ENCODE data around the gene STARD3NL.

The STARD3NL gene, protein sequence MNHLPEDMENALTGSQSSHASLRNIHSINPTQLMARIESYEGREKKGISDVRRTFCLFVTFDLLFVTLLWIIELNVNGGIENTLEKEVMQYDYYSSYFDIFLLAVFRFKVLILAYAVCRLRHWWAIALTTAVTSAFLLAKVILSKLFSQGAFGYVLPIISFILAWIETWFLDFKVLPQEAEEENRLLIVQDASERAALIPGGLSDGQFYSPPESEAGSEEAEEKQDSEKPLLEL

DNA sequence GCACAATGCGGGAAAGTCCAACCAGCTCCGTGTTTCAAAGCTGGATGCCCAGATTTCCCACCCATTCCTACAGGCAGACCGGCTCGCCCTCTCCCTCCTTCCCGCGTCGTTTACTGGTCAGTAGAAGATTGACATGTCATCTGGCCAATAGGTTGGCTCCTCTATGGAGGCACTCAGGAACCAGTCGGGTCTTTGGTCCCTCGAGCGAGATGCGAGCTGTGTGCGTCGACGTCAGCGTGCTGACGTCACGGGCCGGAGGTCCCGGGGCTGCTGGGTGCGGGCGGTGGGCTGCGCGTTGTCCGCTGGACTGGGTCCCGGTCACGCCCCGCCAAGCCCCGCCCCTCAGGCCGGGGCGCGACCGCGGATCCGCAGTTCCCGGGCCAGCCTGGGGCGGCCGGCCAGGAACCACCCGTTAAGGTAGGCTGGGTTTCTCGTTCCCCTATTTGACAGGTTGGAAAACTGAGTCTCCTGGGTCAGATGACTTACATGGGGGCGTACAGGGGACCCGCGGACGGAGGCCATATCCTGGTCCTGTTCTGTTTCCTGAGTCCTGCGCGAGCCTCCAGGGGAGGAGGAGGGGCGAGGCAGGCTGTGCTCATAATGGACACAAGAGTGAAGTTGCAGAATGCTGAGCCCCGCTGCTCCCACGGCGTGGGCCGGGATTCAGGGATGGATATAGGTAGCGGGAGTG is at the start of gene STARD3NL:
TSS of gene STARD3NL (plus strand) at position 242 of the 691 bp plus-strand sequence. CDS start 29,260 bp downstream, outside the sequence.
- ATAC-seq: peak; percentile 99
- no peak for TF ChIP-seq RARB (CRISPR knock-in tag; IDR thresholded peaks at IDR 0.05)
- 0 out of 2 replicates have a peak, but pooled peaks have one; percentile 14 for TF ChIP-seq CREB5 (CRISPR knock-in tag; IDR thresholded peaks at IDR 0.05; ENCODE audit: low read depth)
- TF ChIP-seq SNAI2 (CRISPR knock-in tag; IDR thresholded peaks at IDR 0.05): 0 out of 2 replicates have a peak, but pooled peaks have one; percentile 32
- TF ChIP-seq ISL1 (CRISPR knock-in tag; IDR thresholded peaks at IDR 0.05): no peak
- TF ChIP-seq ZC3H10 (CRISPR knock-in tag; IDR thresholded peaks at IDR 0.05): no peak
- no peak for TF ChIP-seq PPARA (CRISPR knock-in tag; IDR thresholded peaks at IDR 0.05; ENCODE audit: borderline replicate concordance)
- TF ChIP-seq BACH2 (CRISPR knock-in tag; IDR thresholded peaks at IDR 0.05; ENCODE audit: borderline replicate concordance): no peak
- TF ChIP-seq ZFP3 (CRISPR knock-in tag; IDR thresholded peaks at IDR 0.05): peak; percentile 72; the same call in 1 of the 2 replicates
- TF ChIP-seq, protein P1, sequence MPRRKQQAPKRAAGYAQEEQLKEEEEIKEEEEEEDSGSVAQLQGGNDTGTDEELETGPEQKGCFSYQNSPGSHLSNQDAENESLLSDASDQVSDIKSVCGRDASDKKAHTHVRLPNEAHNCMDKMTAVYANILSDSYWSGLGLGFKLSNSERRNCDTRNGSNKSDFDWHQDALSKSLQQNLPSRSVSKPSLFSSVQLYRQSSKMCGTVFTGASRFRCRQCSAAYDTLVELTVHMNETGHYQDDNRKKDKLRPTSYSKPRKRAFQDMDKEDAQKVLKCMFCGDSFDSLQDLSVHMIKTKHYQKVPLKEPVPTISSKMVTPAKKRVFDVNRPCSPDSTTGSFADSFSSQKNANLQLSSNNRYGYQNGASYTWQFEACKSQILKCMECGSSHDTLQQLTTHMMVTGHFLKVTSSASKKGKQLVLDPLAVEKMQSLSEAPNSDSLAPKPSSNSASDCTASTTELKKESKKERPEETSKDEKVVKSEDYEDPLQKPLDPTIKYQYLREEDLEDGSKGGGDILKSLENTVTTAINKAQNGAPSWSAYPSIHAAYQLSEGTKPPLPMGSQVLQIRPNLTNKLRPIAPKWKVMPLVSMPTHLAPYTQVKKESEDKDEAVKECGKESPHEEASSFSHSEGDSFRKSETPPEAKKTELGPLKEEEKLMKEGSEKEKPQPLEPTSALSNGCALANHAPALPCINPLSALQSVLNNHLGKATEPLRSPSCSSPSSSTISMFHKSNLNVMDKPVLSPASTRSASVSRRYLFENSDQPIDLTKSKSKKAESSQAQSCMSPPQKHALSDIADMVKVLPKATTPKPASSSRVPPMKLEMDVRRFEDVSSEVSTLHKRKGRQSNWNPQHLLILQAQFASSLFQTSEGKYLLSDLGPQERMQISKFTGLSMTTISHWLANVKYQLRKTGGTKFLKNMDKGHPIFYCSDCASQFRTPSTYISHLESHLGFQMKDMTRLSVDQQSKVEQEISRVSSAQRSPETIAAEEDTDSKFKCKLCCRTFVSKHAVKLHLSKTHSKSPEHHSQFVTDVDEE (CRISPR knock-in tag; IDR thresholded peaks at IDR 0.05): peak; percentile 88
- TF ChIP-seq ZNF565 (CRISPR knock-in tag; conservative IDR thresholded peaks at IDR 0.05; ENCODE audit: low read depth): no peak
- TF ChIP-seq, protein P2, sequence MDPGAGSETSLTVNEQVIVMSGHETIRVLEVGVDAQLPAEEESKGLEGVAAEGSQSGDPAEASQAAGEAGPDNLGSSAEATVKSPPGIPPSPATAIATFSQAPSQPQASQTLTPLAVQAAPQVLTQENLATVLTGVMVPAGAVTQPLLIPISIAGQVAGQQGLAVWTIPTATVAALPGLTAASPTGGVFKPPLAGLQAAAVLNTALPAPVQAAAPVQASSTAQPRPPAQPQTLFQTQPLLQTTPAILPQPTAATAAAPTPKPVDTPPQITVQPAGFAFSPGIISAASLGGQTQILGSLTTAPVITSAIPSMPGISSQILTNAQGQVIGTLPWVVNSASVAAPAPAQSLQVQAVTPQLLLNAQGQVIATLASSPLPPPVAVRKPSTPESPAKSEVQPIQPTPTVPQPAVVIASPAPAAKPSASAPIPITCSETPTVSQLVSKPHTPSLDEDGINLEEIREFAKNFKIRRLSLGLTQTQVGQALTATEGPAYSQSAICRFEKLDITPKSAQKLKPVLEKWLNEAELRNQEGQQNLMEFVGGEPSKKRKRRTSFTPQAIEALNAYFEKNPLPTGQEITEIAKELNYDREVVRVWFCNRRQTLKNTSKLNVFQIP (CRISPR knock-in tag; IDR thresholded peaks at IDR 0.05; ENCODE audit: borderline replicate concordance, low read depth): 0 out of 2 replicates have a peak, but pooled peaks have one; percentile 61
- no peak for TF ChIP-seq CSRNP3 (CRISPR knock-in tag; IDR thresholded peaks at IDR 0.05)
- 0 out of 2 replicates have a peak, but pooled peaks have one; percentile 63 for TF ChIP-seq GLIS3 (CRISPR knock-in tag; IDR thresholded peaks at IDR 0.05)
- TF ChIP-seq CSDC2 (CRISPR knock-in tag; IDR thresholded peaks at IDR 0.05): 0 out of 2 replicates have a peak, but pooled peaks have one; percentile 66
- peak; percentile 50; the same call in 1 of the 2 replicates for TF ChIP-seq ZNF70 (CRISPR knock-in tag; IDR thresholded peaks at IDR 0.05)
- no peak for TF ChIP-seq OSR1 (CRISPR knock-in tag; IDR thresholded peaks at IDR 0.05)
- TF ChIP-seq TOX (CRISPR knock-in tag; IDR thresholded peaks at IDR 0.05; ENCODE audit: borderline replicate concordance): no peak
- TF ChIP-seq, protein P3, sequence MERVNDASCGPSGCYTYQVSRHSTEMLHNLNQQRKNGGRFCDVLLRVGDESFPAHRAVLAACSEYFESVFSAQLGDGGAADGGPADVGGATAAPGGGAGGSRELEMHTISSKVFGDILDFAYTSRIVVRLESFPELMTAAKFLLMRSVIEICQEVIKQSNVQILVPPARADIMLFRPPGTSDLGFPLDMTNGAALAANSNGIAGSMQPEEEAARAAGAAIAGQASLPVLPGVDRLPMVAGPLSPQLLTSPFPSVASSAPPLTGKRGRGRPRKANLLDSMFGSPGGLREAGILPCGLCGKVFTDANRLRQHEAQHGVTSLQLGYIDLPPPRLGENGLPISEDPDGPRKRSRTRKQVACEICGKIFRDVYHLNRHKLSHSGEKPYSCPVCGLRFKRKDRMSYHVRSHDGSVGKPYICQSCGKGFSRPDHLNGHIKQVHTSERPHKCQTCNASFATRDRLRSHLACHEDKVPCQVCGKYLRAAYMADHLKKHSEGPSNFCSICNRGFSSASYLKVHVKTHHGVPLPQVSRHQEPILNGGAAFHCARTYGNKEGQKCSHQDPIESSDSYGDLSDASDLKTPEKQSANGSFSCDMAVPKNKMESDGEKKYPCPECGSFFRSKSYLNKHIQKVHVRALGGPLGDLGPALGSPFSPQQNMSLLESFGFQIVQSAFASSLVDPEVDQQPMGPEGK (CRISPR knock-in tag; IDR thresholded peaks at IDR 0.05; ENCODE audit: borderline replicate concordance): peak; percentile 51; the same call in 1 of the 2 replicates
- TF ChIP-seq TCF4 (CRISPR knock-in tag; IDR thresholded peaks at IDR 0.05; ENCODE audit: borderline replicate concordance): 0 out of 2 replicates have a peak, but pooled peaks have one; percentile 16
- 0 out of 2 replicates have a peak, but pooled peaks have one; percentile 42 for TF ChIP-seq ZNF8 (CRISPR knock-in tag; IDR thresholded peaks at IDR 0.05)
- TF ChIP-seq ARNTL (CRISPR knock-in tag; IDR thresholded peaks at IDR 0.05; ENCODE audit: borderline replicate concordance, low read depth): no peak
- TF ChIP-seq ZFP30 (CRISPR knock-in tag; IDR thresholded peaks at IDR 0.05): no peak
- TF ChIP-seq ESRRG (CRISPR knock-in tag; IDR thresholded peaks at IDR 0.05): no peak

Measured in SK-N-SH treated with all-trans-retinoic acid at 6 μM for 48 hours (cell line).